ENCODE measurements around the gene CARNS1.

DNA sequence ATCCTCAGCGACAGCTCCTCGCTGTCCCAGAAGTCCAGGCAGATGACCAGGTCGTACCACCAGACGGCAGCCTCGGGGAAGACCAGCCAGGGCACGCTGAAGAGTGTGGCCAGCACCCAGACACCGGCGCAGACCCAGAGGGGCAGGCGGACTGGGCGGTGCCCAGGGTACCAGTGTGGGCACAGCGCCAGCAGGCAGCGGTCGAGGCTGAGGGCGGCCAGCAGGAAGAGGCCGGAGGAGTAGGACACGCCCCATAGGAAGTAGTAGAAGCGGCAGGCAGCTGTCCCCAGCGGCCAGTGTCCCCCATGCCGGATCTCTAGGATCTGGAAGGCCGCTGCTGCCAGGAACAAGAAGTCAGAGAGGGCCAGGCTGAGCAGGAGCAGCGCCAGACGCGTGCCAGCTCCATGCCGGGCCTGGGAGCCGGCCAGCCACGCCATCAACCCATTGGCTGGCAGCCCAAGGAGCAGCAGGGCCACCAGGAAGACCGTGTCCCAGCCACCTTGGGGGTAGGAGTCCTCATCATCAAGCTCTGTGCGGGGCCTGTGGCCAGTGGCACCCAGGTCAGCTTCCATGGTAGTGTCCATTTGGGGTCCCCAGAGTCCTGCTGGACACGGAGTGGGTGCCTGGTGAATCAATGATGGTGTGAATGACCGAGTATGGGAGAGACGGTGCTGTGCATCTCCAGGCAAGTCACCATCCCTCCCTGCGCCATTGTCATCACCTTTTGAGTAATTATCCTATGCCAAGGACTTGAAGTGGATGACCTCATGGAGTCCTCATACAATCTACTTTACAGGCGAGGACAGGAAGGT, 36.9 kb downstream of the CARNS1 start, which contains the start of gene GPR152:
- TF ChIP-seq CTCF (IDR thresholded peaks at IDR 0.05) = peak in 2 of 6 experiments; percentile 14 to 18
- no peak for TF ChIP-seq POLR2A (IDR thresholded peaks at IDR 0.05)
